Right ventricle myocardium inferior (tissue), 1 donor: ENCODE results near the gene VWA7. TPM values are rescaled to one million over a fixed set of nuclear protein-coding genes. Genes with fewer than 3 reads are reported as not detected.
A peak's percentile ranks its signal among the peaks of the same experiment; 100 is the strongest.
"Not testable (repeated sequence)": the region's sequence is repeated elsewhere in the genome, so short reads cannot be mapped to it uniquely, and the experiment has no call there.

ENCODE experiments used
- ATAC-seq: fragments of 200-7000 bp; cut with Tn5 transposase; one replicate; pipeline ENCODE4 v1.9.1; 2020; ENCODE audit warnings: mild to moderate bottlenecking, moderate library complexity
- DNase-seq: peaks from one replicate; pipeline ENCODE4 v3.0.0; 2021; ENCODE audit errors: missing footprints
- intact Hi-C: fragments of 100-400 bp; cut with DNase I; formaldehyde crosslinking; loops from one replicate; pipeline ENCODE4 v1.11.0; 2022
- total RNA-seq: library from RNA; stranded (reverse); fragmentation: NEBNext Ultra II Directional; extraction: Animal tissue kit (Norgen Biotek cat#: 25700); gene quantifications from one replicate; pipeline ENCODE4 v1.2.1, GENCODE V29; 2021
- donor health status: DM: no; HTN: yes; CAD: no; lungs with severe emphysema.

Gene VWA7
- total RNA-seq, 1 donor from 2014 or later = 12.1 TPM

- ATAC-seq (no peak), DNase-seq (no peak)
- intact Hi-C loops = no loop called here
These were observed 28.9 kb upstream of the VWA7 start for GRCh38 chr6:31805939-31806469.

DNA sequence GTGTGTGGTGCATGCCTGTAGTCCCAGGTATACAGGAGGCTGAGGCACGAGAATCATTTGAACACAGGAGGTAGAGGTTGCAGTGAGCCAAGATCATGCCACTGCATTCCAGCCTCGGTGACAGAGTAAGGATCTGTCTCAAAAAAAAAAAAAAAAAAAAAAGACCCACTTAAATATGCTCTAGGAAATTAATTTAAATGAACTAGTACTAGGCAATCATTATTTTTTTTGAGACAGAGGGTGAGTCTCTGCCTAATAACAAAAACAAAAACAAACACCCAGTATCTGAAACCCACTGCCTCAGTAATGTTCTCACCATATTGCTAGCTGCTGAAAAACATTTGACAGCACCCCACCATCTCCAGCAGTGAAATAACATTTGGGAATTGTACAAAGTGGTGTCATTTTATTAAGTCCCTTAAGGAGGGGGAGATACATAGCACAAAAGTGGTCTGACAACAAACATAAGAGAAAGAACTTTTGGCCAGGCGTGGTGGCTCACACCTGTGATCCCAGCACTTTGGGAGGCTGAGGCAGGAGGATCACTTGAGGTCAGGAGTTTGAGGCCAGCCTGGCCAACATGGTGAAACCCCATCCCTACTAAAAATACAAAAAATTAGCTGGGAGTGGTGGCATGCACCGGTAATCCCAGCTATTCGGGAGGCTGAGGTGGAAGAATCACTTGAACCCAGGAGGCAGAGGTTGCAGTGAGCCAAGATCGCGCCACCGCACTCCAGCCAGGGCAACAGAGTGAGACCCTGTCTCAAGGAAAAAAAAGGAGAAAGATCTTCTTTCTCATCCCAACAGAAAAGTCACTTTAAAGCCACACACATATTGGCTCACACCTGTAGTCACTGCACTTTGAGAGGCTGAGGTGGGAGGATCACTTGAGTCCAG is 24.2 kb upstream of the VWA7 start:
- ATAC-seq, DNase-seq, intact Hi-C loops: not testable (repeated sequence)

DNA sequence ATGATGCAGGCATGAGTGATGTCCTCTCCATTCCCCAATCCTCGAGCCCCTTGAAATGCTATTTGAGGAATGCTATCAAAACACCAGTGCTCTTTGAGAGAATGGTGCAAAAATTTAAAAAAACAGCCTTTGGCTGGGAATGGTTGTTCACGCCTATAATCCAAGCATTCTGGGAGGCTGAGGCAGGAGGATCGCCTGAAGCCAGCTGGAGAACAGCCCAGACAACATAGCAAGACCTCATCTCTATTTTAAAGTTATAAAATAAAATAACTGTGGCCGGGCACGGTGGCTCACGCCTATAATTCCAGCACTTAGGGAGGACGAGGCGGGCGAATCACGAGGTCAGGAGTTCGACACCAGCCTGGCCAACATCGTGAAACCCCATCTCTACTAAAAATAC is 22.7 kb upstream of the VWA7 start:
- intact Hi-C loops = no loop called here
- ATAC-seq (no peak), DNase-seq (peak; percentile 27)

DNA sequence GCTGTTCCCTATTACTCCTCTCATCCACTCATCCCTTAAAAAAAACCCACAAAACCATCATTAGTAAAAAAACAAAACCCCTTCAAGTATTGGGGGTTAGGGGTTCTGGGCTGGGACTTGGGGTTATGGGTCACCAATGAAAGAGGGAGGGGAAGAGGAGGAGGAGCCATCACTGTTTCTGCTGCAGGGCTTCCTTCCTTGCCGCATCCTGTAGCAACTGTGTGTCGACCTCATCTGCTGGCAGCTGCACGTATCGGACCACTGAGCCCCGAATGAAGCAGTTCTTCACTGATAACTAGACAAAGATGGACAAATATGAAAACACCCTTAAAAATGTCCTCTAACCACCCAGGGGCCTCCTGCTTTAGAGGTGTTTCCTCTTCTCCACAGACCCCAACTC is 20.5 kb upstream of the VWA7 start:
- DNase-seq (no peak), ATAC-seq (no peak)
- intact Hi-C loops = no loop called here

DNA sequence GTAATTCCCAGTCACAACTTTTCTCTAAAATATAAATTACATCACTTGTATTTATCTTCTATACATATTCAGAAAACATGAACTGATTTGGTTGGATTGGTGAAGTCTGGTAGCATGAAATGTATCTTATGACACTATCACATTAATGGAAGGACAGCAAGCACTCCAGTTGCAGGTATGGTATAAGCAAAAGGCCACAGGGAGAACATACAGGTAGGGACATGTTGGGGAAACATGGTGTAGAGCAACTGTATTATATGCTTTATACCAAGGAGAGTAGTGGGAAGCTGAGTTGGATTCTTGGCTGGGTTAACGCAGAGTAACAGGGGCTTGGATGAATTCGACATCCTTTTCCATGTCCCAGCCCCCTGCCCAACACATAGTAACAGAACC is 19.9 kb upstream of the VWA7 start:
- ATAC-seq (no peak), DNase-seq (no peak)
- intact Hi-C loops = no loop called here

GRCh38 chr6:31795616-31796298 is 18.6 kb upstream of the VWA7 start, which contains the start of gene VARS1:
TSS of gene VARS1 (minus strand) at chr6:31795752. CDS start at chr6:31795217, 535 bp downstream.
- ATAC-seq (peak; percentile 96), DNase-seq (peak; percentile 97)
- intact Hi-C loops = loop anchor here (2.0 kb wide), 1 partner anchor 31 kb away; the partner anchor contains the start of gene HSPA1B

DNA sequence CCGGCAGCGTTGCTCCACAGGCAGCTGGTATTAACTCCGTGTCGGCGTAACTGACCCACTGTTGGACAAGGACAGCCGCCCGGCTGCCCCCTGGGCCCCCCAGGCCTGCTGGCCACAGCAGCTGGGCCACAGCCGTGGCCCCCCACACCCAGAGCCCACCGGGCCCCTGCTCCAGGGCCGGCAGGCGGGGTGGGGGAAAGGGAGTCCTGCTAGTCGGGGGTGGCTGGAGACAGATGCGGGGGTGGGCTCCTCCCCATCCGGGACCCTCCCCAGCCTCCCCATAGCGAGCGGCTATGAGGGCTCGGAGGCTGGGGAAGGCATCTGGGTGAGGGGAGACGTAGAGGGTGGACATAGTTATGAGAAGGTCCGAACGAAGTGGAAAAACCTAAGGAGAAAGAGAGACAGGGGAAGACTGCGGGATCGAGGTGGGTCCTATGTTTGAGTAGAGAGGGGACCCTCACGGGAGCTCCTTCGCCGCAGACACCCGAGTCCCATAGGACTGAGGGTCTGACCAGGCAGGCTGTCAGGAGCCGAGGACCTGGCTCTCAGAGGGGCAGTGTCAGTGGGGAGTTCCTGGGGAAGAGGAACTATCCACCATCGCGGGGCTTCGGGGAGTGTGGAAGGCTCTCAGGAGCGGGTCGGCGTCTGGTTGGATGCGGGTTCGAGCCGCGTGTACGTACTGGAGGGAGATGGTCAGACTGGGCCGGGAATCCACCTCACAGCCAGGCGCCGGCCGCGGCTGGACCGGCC is 17.9 kb upstream of the VWA7 start:
- ATAC-seq (peak; percentile 11), DNase-seq (peak; percentile 53)
- intact Hi-C loops = loop anchor here (2.0 to 5.0 kb wide), 2 partner anchors 32 to 63 kb away; partner anchors contain the start of gene HSPA1B

- DNase-seq (no peak), ATAC-seq (no peak)
- intact Hi-C loops = loop anchor here (2.0 to 5.0 kb wide), 2 partner anchors 32 to 62 kb away; partner anchors contain the start of gene HSPA1B
These were observed 17.3 kb upstream of the VWA7 start for GRCh38 chr6:31794294-31794865.

GRCh38 chr6:31793927-31794245 is 16.8 kb upstream of the VWA7 start:
- not testable (repeated sequence) for ATAC-seq, DNase-seq
- intact Hi-C loops = loop anchor here (2.0 to 5.0 kb wide), 2 partner anchors 33 to 62 kb away; partner anchors contain the start of gene HSPA1B

DNA sequence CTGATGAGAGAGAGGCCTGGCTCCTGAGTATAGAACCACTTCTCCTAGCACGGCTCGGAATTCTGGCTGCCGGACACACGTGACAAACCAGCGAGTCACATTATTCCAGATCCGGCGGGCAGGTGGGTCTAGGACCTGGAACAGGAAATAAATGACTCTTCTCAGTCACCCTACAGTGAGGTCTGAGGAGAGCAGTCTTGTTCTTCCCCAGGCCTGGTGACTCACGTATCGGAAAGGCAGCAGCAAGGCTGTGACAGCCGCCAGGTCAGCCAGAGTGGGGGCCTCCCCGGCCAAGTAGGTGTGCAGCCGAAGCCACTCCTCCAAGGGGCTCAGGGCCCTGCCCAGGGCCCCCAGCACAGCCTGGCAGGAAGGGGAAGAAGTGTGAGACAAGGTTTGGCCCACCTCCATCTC is 15.6 kb upstream of the VWA7 start:
- intact Hi-C loops = loop anchor here (5.0 kb wide), 1 partner anchor 60 kb away; no protein-coding TSS in a partner anchor
- DNase-seq (no peak), ATAC-seq (no peak)

DNA sequence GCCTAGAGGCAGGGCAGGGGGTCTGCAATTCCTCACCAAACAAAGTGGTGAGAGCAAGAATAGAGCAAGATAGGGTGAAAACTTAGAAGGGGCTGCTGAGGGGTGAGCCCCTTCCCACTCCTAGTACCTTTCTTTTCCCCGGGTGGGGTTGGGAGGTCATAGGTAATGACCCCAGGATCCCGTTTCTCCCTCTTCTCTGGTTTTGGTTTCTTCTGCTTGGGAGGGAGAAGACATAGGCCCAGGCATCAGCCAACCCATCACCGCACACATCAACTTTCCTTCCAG is 14.9 kb upstream of the VWA7 start:
- ATAC-seq (no peak), DNase-seq (no peak)
- intact Hi-C loops = loop anchor here (5.0 kb wide), 1 partner anchor 60 kb away; no protein-coding TSS in a partner anchor

DNA sequence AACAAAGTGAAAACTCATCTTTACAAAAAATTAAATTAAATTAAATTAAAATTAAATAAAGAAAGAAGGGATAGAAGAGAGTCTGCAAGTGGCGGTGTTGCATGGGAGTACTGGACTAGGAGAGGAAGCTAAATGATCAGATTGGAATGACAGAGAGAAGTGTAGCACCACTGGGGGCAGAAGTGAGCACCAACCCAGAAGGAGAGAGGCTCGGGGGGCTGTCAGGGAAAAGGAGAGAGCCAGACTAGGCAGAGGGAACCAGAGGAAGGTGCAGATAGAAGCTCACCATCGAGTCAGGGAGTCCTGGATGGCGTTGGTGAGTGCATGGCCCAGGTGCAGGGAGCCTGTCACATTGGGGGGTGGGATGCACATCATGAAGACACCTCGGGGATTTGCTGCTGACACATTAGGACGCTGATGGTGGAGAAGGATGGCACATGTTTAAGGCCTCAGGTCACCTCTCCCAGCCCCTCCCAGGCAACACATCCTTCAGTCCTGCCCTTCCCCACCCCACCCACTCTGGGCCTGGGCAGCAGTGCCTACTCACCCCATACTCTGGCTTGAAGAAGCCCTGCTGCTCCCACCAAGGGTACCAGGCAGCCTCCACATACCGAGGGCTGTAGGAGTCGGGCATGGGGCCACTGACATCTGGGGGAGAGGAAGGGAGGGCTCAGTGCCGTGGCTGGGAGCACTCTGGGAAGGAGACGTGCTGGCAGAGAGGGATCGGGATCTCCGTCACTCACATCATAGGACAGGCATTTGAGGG is 14.4 kb upstream of the VWA7 start:
- intact Hi-C loops = loop anchor here (5.0 kb wide), 1 partner anchor 59 kb away; no protein-coding TSS in a partner anchor
- no peak for ATAC-seq
- DNase-seq = peak; percentile 68

DNA sequence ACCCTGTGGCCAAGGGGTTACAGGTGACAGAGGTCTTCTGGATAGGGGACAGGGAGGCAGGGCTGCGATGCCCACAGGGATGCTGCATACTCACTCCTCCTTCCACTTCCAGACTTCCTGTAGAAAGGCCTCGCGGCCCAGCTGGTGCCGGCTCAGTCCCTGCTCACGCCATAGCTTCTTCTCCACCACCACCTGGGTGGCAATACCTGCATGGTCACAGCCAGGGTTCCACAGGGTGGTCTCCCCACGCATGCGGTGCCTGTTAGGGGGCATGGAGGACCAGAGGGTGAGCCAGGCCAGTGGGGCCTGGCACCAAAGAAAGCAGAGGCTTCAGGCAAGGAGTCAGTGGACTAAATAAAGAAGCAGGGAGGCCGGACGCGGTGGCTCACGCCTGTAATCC is 8.3 kb upstream of the VWA7 start:
- no peak for DNase-seq
- intact Hi-C loops = no loop called here
- no peak for ATAC-seq

DNA sequence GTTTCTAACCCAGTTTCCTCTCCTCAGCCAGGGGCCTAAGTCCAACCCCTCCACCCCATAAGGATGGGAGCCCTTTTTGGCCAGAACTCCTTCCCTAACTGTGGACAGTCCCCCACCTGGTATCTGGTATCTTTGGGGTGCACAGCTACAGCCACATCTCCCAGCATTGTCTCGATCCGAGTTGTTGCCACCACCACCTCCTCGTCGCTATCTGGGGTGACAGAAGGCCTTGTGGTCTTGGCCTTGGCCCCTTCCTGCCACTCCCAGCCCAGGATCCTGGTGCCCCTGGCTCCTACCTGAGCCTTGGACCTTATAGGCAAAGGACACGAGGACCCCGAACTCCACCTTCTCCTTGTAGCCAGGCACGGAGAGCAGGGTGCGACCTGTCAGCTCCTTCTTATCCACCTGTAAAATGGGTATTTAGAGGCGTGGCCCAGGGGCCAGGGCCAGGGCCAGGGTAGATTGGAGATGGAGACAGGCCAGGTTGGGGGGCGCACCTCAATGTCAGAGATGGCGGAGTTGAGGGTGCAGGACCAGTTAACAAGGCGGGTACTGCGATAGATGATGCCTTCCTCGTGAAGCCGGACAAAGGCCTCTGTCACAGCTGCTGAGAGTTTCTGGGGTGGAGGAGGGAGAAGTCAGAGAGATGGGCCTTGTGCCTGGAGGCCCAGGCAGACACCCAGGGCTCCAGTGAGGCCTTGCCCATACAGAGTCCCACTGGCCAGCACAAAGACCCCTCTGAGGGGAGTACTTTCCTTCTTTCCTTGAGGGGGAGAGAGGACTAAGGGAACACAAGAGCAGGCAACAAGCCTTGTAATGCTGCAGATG is 7.2 kb upstream of the VWA7 start:
- ATAC-seq = no peak
- intact Hi-C loops = no loop called here
- DNase-seq = peak; percentile 42

GRCh38 chr6:31782126-31782855 is 5.2 kb upstream of the VWA7 start:
- ATAC-seq (no peak), DNase-seq (peak; percentile 55)
- intact Hi-C loops = no loop called here
